Stimulated activated effector memory CD8-positive, alpha-beta T cell treated with anti-CD3 and anti-CD28 coated beads, Interleukin-12 subunit alpha, Interleukin-12 subunit beta, amount 100 ng/mL, for 72 hours (primary cell): ENCODE measurements around the gene DCLK1.

Experiments used
- ATAC-seq: fragments of 150-1000 bp; cut with Tn5 transposase; 2 replicates; pipeline ENCODE4 v1.10.0; 2021
- DNase-seq, 2 donors: peaks; one replicate each; pipeline ENCODE4 v3.0.0; 2021 to 2022; ENCODE audit warnings: low spot score in 2 of 2
- H3K27ac Mint-ChIP-seq: one replicate; pipeline ENCODE4 v1.8.0; 2022; ENCODE audit warnings: mild to moderate bottlenecking, mixed read lengths
- H3K36me3 Mint-ChIP-seq: one replicate; pipeline ENCODE4 v1.8.0; 2022; ENCODE audit warnings: mild to moderate bottlenecking, mixed read lengths
- H3K4me1 Mint-ChIP-seq: one replicate; pipeline ENCODE4 v1.8.0; 2022; ENCODE audit warnings: mixed read lengths
- H3K4me3 Mint-ChIP-seq: one replicate; pipeline ENCODE4 v1.8.0; 2022; ENCODE audit warnings: mild to moderate bottlenecking, mixed read lengths
- H3K9me3 Mint-ChIP-seq: one replicate; pipeline ENCODE4 v1.8.0; 2022; ENCODE audit warnings: mixed read lengths

DCLK1 gene

DNA sequence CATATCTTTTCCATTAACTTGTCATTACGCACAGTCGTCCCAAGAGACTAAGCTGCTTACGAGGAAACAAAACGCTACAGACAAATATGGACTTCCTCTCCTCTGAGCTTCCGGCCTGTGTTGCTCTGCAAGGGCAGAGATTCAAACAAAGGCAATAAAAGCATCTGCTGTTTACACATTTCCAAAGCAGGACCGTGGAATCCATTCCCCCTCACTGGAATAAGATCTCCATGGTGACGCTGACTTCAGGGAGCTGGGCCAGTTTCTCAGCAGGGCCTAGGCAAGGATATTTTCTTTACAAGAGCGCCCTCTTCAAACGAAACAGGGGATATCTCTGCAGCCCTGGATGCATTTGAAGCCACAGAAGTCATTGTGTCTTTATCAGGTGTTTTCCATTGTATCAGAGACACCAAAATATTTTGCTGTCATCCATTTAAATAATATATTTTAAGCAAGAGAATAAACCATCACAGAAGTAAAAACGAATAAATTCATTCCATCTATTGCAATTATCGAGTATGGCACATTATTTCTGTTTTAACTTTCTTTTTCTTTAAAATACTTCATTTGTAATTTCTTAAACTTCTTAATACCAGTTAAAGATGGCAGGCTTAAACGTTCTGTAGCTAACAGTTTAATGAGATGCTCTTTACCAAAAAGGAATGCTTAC lies 177.5 kb downstream of the DCLK1 start:
- ATAC-seq (no peak), DNase-seq (no peak)
- H3K4me1 Mint-ChIP-seq: no peaks in the 10 kb centered on the region
- H3K36me3 Mint-ChIP-seq: no peaks in the 10 kb centered on the region
- H3K27ac Mint-ChIP-seq: no peak overlapping the region
- H3K9me3 Mint-ChIP-seq: no peaks in the 10 kb centered on the region
- H3K4me3 Mint-ChIP-seq: no peak overlapping the region

DNA sequence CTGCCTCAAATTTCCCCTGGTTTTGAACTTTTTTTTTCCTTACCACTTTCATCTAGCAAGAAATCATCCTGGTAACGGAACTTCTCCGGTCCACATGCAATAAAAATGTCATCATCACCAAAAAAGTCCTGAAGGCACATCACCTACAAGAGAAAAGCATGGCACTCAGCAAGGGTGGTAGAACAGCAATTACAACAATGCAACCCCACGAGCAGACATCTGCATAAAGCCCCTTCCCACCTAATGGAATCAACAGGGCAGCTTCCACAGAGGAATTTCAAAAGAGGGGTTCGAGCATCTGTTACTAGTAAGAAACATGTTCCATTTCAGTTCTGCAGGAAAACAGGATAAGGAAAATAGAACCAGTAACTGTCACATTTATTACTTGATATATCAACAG lies 183.9 kb downstream of the DCLK1 start:
- Mint-ChIP-seq H3K4me3 (no peak overlapping the region), H3K9me3 (peaks cover 3% of the 10 kb centered on the region), H3K27ac (no peak overlapping the region), H3K36me3 (no peaks in the 10 kb centered on the region), H3K4me1 (no peaks in the 10 kb centered on the region)
- ATAC-seq (no peak), DNase-seq (no peak)

DNA sequence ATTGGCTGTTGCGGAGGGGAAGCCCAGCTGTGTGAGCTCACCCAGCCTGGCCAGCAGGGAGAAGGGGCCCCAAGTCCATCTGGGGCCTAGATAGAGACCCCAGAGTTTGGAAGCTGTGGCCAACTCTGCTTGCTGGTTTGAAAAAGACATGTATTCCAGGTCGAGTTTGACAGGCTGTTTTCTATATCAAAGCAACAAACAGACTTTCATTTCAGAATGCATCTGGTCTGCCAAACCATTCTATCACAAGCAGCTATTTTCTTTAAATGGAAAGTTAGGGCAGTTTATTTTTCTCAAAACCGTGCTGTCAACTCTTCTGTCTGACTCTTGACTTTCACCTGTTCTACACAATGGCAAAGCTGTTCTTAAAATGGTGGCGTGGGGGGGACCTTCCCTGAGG lies 185.8 kb downstream of the DCLK1 start:
- H3K27ac Mint-ChIP-seq: no peak overlapping the region
- DNase-seq (no peak), ATAC-seq (no peak)
- no peaks in the 10 kb centered on the region for H3K36me3 Mint-ChIP-seq
- H3K4me1 Mint-ChIP-seq: no peaks in the 10 kb centered on the region
- no peak overlapping the region for H3K4me3 Mint-ChIP-seq
- H3K9me3 Mint-ChIP-seq: peaks cover 5% of the 10 kb centered on the region

DNA sequence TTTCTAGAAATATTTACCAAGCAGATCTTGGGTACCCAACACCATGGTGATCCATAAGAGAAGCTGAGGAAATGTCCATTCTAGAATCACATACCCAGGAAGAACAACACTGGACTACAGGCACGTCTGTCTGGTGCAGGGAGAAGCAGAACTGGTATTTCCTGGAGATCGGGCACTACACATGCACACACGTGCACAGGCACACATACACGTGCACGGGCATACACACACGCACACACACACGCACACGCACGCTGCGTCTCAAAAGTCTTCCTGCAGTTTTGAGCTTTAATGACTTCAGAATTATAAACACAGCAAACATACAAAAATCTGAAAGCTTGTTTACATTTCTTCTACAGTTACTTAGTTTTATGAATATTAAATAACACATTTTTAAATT lies 189.8 kb downstream of the DCLK1 start:
- H3K36me3 Mint-ChIP-seq: no peaks in the 10 kb centered on the region
- no peak for ATAC-seq
- H3K4me3 Mint-ChIP-seq: no peak overlapping the region
- no peak overlapping the region for H3K27ac Mint-ChIP-seq
- H3K4me1 Mint-ChIP-seq: no peaks in the 10 kb centered on the region
- DNase-seq: no peak
- H3K9me3 Mint-ChIP-seq: peaks cover 5% of the 10 kb centered on the region

DNA sequence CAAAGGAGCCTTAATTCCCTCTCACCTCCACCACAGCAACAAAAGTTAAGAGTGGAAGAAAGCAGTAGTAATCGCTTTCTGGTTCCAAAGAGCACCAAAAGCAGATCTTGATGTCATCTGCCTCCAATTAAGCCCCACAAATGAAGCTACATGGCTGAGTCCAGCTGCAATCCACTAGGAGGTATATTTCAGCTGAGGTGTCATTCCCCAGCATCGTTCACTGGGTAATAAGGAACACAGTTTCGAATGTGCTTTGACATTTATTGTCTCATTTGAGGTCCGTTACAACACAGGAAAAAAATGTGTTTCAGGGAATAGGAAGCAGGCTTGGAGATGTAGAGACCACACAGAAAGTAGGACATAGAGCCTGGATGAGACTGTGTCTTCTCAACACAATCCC lies 190.4 kb downstream of the DCLK1 start:
- H3K9me3 Mint-ChIP-seq: peaks cover 7% of the 10 kb centered on the region
- no peak for ATAC-seq
- no peak overlapping the region for H3K27ac Mint-ChIP-seq
- no peak for DNase-seq
- no peaks in the 10 kb centered on the region for H3K4me1 Mint-ChIP-seq
- no peak overlapping the region for H3K4me3 Mint-ChIP-seq
- H3K36me3 Mint-ChIP-seq: no peaks in the 10 kb centered on the region

DNA sequence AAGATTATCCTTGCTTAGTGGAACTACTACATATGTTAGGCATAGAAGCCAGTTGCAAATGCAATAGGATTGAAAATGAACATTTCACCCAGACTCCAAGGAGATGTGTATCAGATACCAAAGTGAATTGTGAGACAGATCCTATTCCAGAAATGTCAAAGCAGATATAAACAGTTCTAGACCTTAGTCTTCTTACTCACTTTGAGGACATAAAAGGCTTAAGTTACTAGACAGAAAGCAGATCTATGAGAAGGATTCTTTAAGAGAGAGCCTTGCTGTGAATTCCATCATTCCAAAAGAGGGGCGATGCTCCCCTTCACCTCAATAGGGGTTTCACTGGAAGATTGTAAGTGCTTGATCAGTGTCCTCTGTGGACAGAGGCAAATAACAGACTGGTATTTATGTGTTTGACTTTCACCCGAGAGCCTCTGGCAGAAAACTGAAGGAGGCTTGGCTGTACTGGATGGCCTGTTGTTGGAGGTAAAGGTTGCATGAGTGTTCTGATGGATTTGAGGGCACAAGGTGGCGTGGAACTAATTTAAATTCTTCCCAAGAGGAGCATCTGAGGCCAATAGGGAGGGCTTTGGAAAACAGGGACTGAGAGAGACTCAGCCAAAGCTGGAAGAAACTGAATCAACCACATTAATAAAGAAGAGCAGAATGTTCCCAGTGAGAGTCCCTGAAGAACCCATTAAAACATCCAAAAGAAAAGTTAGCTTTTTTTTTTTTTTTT lies 194.8 kb downstream of the DCLK1 start:
- no peak overlapping the region for H3K27ac Mint-ChIP-seq
- DNase-seq: no peak
- no peak overlapping the region for H3K4me3 Mint-ChIP-seq
- H3K36me3 Mint-ChIP-seq: no peaks in the 10 kb centered on the region
- no peak for ATAC-seq
- no peaks in the 10 kb centered on the region for H3K4me1 Mint-ChIP-seq
- peaks cover 13% of the 10 kb centered on the region for H3K9me3 Mint-ChIP-seq

DNA sequence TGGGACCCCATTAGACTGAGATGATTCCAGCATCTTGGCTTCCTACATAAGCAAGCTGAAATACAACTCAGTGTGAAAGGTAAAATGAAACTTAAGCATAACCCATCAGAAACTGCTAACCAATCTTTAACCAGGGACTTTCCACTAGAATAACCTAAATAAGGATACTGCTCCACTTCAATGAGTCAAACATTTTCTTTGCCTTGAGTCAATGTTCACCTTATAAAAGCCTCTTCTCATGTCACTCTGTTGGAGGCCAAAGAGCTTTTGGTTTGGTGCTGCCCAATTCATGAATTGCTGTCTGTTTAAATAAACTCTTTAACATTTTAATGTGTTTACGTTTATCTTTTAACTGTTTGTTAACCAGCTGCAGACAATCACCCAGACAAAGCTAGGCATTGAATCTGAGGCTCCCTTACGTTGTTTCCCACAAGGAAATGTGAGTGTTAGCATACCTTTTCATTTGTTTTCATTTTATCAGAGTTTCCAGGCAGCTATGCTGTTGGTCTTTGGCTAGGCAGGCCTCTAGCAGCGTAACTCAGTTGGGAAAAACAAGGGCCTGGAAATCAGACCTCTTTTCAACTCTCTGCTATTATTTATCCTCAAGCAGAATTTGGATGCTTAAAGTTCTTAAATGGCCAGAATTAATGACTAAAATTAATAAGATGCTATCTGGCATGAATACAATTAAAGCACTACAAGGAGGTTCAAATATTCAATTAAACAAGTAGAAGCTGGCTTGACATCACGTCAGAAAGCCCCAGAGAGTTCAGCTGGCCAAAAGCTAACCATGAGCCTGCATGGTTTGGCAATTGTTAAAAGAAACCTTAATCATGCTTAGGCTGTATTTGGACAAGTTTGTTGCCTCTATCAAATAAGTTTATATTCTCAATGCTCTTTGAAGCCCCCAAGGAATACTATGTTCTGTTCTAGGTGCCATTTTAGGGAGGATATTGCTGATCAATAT lies 200.2 kb downstream of the DCLK1 start:
- ATAC-seq (no peak), DNase-seq (no peak)
- H3K4me1 Mint-ChIP-seq: no peaks in the 10 kb centered on the region
- H3K9me3 Mint-ChIP-seq: peaks cover 16% of the 10 kb centered on the region
- no peak overlapping the region for H3K27ac Mint-ChIP-seq
- no peak overlapping the region for H3K4me3 Mint-ChIP-seq
- H3K36me3 Mint-ChIP-seq: no peaks in the 10 kb centered on the region

DNA sequence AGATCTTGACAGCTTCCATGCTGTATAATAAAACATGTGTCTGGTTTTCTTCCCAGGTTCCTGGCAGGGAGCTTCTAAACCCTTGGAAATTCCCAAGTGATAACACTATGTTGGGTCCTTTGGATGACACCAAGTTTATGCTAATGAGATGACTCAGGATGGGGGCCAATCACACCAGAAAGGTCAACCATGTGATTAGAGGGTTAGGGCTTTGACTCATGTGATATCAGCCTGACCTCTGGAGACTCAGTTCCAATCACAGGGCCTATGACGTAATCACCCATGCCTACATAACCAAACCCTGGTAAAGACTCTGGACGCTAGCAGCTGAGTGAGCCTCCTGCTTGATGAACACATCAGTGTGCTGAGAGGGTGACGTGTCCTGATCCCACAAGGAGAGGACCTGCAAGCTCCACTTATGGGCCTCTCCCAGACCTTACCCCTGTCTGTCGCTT lies 203.6 kb downstream of the DCLK1 start:
- H3K36me3 Mint-ChIP-seq: no peaks in the 10 kb centered on the region
- ATAC-seq: peak; percentile 24

DNA sequence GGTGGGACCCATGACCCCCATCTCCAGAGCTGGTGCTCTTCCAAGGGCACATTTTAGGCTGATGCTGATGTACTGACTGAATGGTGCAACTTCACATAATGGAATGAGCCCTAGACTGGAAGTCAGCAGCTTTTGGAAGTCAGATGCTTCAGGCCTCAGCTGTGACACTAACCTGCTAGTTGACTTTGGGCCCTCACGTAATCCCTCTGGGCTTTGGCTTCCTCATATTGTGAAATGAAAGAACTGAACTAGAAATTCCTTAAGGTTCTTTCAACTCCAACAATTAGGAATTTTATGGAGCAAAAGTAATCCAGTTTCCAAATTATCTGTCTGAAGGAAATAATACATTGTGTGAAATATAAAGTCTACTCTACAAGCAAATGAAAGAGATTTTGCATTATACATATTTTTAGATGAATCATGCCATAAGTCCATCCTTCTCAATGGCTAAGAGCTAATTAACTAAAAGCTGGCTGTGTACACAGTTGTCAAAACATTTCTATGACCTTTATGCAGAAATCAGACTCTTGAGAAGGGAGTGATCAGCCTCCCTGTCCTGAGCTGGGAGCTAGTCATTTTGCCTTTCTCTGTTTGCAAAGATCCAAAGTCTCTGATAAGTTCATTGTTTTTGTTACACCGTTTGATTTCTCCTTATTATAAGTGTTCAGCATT lies 204.2 kb downstream of the DCLK1 start:
- no peaks in the 10 kb centered on the region for H3K36me3 Mint-ChIP-seq
- DNase-seq: no peak
- no peak overlapping the region for H3K27ac Mint-ChIP-seq
- no peak for ATAC-seq
- H3K9me3 Mint-ChIP-seq: peaks cover 6% of the 10 kb centered on the region
- no peak overlapping the region for H3K4me3 Mint-ChIP-seq
- H3K4me1 Mint-ChIP-seq: no peaks in the 10 kb centered on the region

More for the DNA sequence above, 203.6 kb downstream of the DCLK1 start:
- H3K4me3 Mint-ChIP-seq: no peak overlapping the region
- no peak for DNase-seq
- H3K9me3 Mint-ChIP-seq: peaks cover 6% of the 10 kb centered on the region
- H3K4me1 Mint-ChIP-seq: no peaks in the 10 kb centered on the region
- H3K27ac Mint-ChIP-seq: no peak overlapping the region

DNA sequence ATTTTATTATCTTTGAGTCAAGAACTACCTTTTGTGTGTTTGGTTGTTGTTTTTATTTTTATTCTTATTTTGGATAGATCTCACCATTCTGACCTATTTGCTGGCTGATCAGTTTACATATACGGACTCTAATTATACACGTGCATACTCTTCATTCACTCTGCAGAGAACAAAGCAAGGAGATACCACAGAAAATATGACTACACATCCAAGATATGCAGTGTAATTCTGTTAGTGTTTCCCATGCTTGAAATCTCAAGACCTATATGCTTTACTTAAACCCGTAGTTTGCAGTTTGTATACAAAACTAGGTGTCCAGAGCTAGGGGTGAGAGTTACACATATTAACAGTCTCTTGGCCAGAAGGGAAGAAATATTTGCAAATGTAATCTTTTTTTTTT lies 205.5 kb downstream of the DCLK1 start:
- no peak for ATAC-seq
- no peak overlapping the region for H3K4me3 Mint-ChIP-seq

DNA sequence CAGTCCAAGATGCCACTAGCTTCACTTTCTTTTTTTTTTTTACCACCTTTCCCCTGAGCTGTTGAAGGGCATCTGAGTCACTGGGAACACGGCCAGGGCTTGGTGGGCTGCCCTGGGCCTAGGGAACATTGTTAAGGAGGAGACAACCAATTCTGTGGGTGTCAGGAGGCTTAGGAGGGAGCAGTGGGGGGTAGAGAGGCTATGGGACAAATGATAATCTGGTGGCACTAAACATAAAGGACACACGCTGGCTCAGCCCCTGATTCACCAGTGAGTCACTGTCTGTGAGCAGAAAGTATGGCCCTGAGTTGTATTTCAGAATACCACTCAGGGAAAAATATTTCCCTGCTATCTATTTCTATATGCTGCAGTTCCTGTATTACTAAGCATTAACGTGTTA lies 207.8 kb downstream of the DCLK1 start:
- peaks cover 11% of the 10 kb centered on the region for H3K9me3 Mint-ChIP-seq
- no peaks in the 10 kb centered on the region for H3K4me1 Mint-ChIP-seq
- H3K27ac Mint-ChIP-seq: no peak overlapping the region
- no peaks in the 10 kb centered on the region for H3K36me3 Mint-ChIP-seq
- ATAC-seq: no peak
- H3K4me3 Mint-ChIP-seq: no peak overlapping the region
- no peak for DNase-seq

More for the DNA sequence above, 205.5 kb downstream of the DCLK1 start:
- Mint-ChIP-seq H3K9me3 (peaks cover 13% of the 10 kb centered on the region), H3K36me3 (no peaks in the 10 kb centered on the region), H3K4me1 (no peaks in the 10 kb centered on the region), H3K27ac (no peak overlapping the region)
- DNase-seq: no peak

DNA sequence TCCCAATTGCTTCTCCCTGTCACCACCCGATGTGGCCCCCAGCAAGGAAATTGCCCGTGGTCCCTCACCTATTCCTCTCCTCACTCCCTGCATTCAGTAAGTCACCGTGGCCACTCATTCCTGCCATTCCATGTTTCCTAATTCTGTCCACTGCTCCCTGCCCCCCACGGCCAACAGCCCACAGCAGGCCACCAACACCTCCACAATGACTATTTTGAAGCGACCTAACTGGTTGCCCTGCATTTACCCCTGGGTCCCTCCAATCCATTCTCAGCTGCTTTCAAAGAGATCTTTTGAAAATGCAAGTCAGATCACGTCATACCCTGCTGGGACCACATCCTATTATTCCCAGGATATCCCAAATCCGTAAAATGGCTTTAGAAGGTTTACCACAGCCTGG lies 210.4 kb downstream of the DCLK1 start:
- no peak for ATAC-seq
- Mint-ChIP-seq H3K36me3 (no peaks in the 10 kb centered on the region), H3K9me3 (peaks cover 13% of the 10 kb centered on the region), H3K4me3 (no peak overlapping the region), H3K27ac (no peak overlapping the region), H3K4me1 (no peaks in the 10 kb centered on the region)
- DNase-seq: no peak

DNA sequence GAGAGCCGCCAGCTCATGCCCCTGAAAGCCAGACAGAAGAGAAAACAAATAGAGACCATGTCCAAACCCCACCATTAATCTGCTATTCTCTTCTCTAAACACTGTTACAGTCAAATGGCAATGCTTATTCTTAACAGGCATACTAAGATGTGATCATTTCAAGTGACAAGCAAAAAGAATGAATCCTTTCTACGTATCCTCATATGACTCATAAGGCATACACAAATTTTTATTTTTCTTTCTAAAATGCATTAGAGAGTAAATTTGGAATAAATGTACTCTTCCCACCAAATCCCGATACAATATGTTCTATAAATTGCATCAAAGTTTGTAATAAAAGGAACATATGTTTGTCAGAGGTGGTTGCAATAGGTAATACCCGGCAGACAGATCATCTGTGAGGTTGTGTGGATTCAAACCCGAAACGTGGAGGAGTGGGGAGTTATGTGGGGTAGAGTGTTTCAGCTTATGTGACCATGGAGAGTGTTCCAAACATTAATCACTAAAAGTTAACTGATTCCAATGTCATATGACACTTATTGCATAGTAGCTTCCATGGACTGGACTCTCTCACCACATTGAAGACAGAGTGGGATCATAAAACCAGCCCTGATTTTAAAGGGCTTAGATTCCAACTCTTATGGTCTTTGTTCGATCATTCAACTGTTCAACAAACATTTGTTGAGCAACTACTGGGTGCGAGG lies 213.1 kb downstream of the DCLK1 start:
- no peak for ATAC-seq
- no peak for DNase-seq
- Mint-ChIP-seq H3K36me3 (no peaks in the 10 kb centered on the region), H3K27ac (no peak overlapping the region), H3K9me3 (peaks cover 10% of the 10 kb centered on the region), H3K4me1 (no peaks in the 10 kb centered on the region), H3K4me3 (no peak overlapping the region)

DNA sequence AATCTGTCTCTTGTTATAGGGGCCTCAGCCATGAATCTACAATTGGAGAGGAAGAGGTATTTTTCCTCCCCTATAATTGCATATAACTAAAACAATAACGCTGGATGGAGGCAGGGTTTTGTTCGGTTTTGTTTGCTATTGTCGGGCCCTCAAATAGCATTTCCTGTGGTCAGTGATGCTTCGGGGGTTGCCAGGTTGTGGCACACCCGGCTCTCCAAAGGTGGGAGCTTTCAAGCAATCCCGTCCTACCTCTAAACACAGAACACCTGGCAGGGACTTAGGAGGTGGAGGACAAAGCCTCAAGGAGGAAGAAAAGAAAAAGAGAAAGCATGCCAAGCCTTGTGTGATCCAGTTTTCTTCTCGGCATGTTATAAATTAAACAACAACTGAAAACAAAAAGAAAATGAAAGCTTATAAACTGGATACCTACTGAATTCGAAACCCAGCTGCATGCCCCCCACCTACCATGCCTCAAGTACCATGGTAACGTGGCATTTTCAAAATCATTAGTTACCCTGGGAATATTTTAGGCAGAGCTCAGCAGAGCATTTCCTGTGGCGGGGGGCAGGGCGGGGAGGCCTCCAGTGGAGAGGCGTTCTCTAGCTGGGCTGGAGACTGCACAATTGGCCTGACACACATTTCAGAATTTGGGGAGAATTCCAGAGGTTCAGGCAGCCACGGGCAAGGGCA lies 213.8 kb downstream of the DCLK1 start:
- peaks cover 13% of the 10 kb centered on the region for H3K9me3 Mint-ChIP-seq

More for the DNA sequence above, 213.8 kb downstream of the DCLK1 start:
- no peak for DNase-seq
- Mint-ChIP-seq H3K4me3 (no peak overlapping the region), H3K27ac (no peak overlapping the region), H3K36me3 (no peaks in the 10 kb centered on the region), H3K4me1 (no peaks in the 10 kb centered on the region)
- ATAC-seq: no peak
